H1 (cell line): ENCODE measurements around the gene FGD5. TPM values are rescaled to one million over a fixed set of nuclear protein-coding genes. Genes with fewer than 3 reads are reported as not detected.
A peak's percentile ranks its signal among the peaks of the same experiment; 100 is the strongest.

ENCODE experiments used
- CTCF ChIA-PET: fragments of 300-600 bp; sonication (Branson Sonifier 250); formaldehyde crosslinking; loops from one replicate; lab custom pipeline; 2021; ENCODE audit not compliant: partially characterized antibody; lab: Charles Lee
- POLR2A ChIA-PET: fragments of 300-600 bp; sonication (Branson Sonifier 250); formaldehyde crosslinking; loops from one replicate; lab custom pipeline; 2021; ENCODE audit warnings: inconsistent platforms; ENCODE audit not compliant: partially characterized antibody; lab: Charles Lee
- DNase-seq, 2 experiments: peaks; one replicate each; pipeline versions ENCODE4 v3.0.0 to v3.0.0-alpha.2; 2010 to 2022; ENCODE audit warnings: low spot score in 2 of 2, low read depth in 1 of 2, mixed read lengths in 1 of 2
- FAIRE-seq: peaks from 2 replicates; lab custom pipeline; 2011; peaks lifted over from hg19 to GRCh38; lab: Jason Lieb, UNC
- H2AFZ ChIP-seq: 2 replicates; pipeline ENCODE4 v1.8.1; 2012; ENCODE audit warnings: low read length, inconsistent platforms
- H2AK5ac ChIP-seq: 2 replicates; pipeline ENCODE4 v1.6.1; 2013; ENCODE audit warnings: low read depth, low read length
- H2BK120ac ChIP-seq: replicated peaks from 2 replicates; pipeline ENCODE3; 2013; ENCODE audit warnings: low read depth, low read length, inconsistent platforms
- H2BK12ac ChIP-seq: 2 replicates; pipeline ENCODE4 v1.6.1; 2013; ENCODE audit warnings: low read depth, low read length
- H2BK15ac ChIP-seq: 2 replicates; pipeline ENCODE4 v1.6.1; 2013; ENCODE audit warnings: low read length
- H2BK20ac ChIP-seq: 2 replicates; pipeline ENCODE4 v1.6.1; 2013; ENCODE audit warnings: low read length
- H2BK5ac ChIP-seq: 2 replicates; pipeline ENCODE4 v1.6.1; 2013; ENCODE audit warnings: low read depth, low read length
- H3K14ac ChIP-seq: 2 replicates; pipeline ENCODE4 v1.6.1; 2013; ENCODE audit warnings: inconsistent platforms; ENCODE audit not compliant: insufficient read length
- H3K18ac ChIP-seq: 2 replicates; pipeline ENCODE4 v1.6.1; 2013; ENCODE audit warnings: low read length; ENCODE audit errors: extremely low read depth
- H3K23ac ChIP-seq: 2 replicates; pipeline ENCODE4 v1.6.1; 2013; ENCODE audit warnings: inconsistent platforms; ENCODE audit not compliant: insufficient read length
- H3K23me2 ChIP-seq: 2 replicates; pipeline ENCODE4 v1.6.1; 2013; ENCODE audit warnings: low read depth, low read length
- H3K27ac ChIP-seq: 2 replicates; pipeline ENCODE4 v1.6.1; 2011; ENCODE audit warnings: low read depth, low read length, inconsistent platforms
- H3K27me3 ChIP-seq, 4 experiments: replicated peaks in 1 of 4; 1 replicate in 1 of 4; 2 replicates in 3 of 4; pipeline versions ENCODE4 v1.6.1 to v1.8.1; 2011 to 2013; ENCODE audit warnings: low read length in 3 of 4, mild to moderate bottlenecking in 3 of 4, inconsistent platforms in 2 of 4, mixed read lengths in 2 of 4, moderate library complexity in 1 of 4; ENCODE audit not compliant: control insufficient read depth in 3 of 4, insufficient read depth in 3 of 4; ENCODE audit errors: extremely low read depth in 1 of 4
- H3K36me3 ChIP-seq, 4 experiments: 2 replicates each; pipeline versions ENCODE4 v1.6.1 to v1.8.1; 2011 to 2013; ENCODE audit warnings: mild to moderate bottlenecking in 4 of 4, low read length in 3 of 4, moderate library complexity in 2 of 4, control low read depth in 1 of 4, inconsistent platforms in 1 of 4; ENCODE audit not compliant: insufficient read depth in 4 of 4, control insufficient read depth in 2 of 4
- H3K4ac ChIP-seq: replicated peaks from 2 replicates; pipeline ENCODE3; 2013; ENCODE audit warnings: low read length, low read depth, mixed read lengths, inconsistent platforms; ENCODE audit not compliant: insufficient read length
- H3K4me1 ChIP-seq, 4 experiments: replicated peaks in 1 of 4; 1 replicate in 1 of 4; 2 replicates in 3 of 4; pipeline versions ENCODE4 v1.6.1 to v1.8.1; 2011 to 2013; ENCODE audit warnings: low read length in 3 of 4, inconsistent platforms in 2 of 4, mixed read lengths in 1 of 4; ENCODE audit not compliant: insufficient read depth in 4 of 4, control insufficient read depth in 3 of 4
- H3K4me2 ChIP-seq, 2 experiments: 2 replicates each; pipeline versions ENCODE4 v1.6.1 to v1.8.1; 2011 to 2013; ENCODE audit warnings: low read depth in 2 of 2, low read length in 2 of 2, control low read depth in 1 of 2, inconsistent platforms in 1 of 2, mild to moderate bottlenecking in 1 of 2; ENCODE audit not compliant: insufficient read depth in 1 of 2
- H3K4me3 ChIP-seq, 4 experiments: fragments of 200-600, 300-600 bp in 1 of 4; sonication (generic), shearing (Covaris generic), sonication (Bioruptor Twin) in 1 of 4; 2 replicates each; pipeline versions ENCODE4 v1.5.1 to v1.8.1; 2011 to 2016; ENCODE audit warnings: low read length in 4 of 4, low read depth in 3 of 4, control low read depth in 2 of 4, inconsistent platforms in 2 of 4, mild to moderate bottlenecking in 2 of 4, mixed read lengths in 1 of 4, moderate library complexity in 1 of 4; ENCODE audit not compliant: insufficient read depth in 2 of 4; ENCODE audit errors: extremely low read depth in 1 of 4
- H3K56ac ChIP-seq: replicated peaks from 2 replicates; pipeline ENCODE3; 2013; ENCODE audit warnings: low read depth, mild to moderate bottlenecking, mixed read lengths, low read length, inconsistent platforms; ENCODE audit not compliant: insufficient read length
- H3K79me1 ChIP-seq: 2 replicates; pipeline ENCODE4 v1.6.1; 2013; ENCODE audit warnings: low read depth, low read length, control low read depth
- H3K79me2 ChIP-seq, 2 experiments: 2 replicates each; pipeline versions ENCODE4 v1.6.1 to v1.8.1; 2012 to 2013; ENCODE audit warnings: low read length in 2 of 2, mild to moderate bottlenecking in 2 of 2, inconsistent platforms in 1 of 2; ENCODE audit not compliant: insufficient read depth in 2 of 2, control insufficient read depth in 1 of 2
- H3K9ac ChIP-seq, 4 experiments: replicated peaks in 1 of 4; 1 replicate in 1 of 4; 2 replicates in 3 of 4; pipeline versions ENCODE4 v1.6.1 to v1.8.1; 2011 to 2013; ENCODE audit warnings: low read depth in 3 of 4, low read length in 3 of 4, control low read depth in 2 of 4, mild to moderate bottlenecking in 2 of 4, moderate library complexity in 2 of 4, inconsistent platforms in 1 of 4; ENCODE audit errors: extremely low read depth in 1 of 4
- H3K9me3 ChIP-seq, 2 experiments: 2 replicates each; pipeline versions ENCODE4 v1.6.1 to v1.8.1; 2012 to 2013; ENCODE audit warnings: mild to moderate bottlenecking in 2 of 2, moderate library complexity in 2 of 2, control low read depth in 1 of 2, inconsistent platforms in 1 of 2, low read depth in 1 of 2, low read length in 1 of 2, mixed read lengths in 1 of 2; ENCODE audit not compliant: insufficient read depth in 2 of 2
- H4K20me1 ChIP-seq, 2 experiments: replicated peaks in 1 of 2; 2 replicates each; pipeline versions ENCODE3 to v1.8.1; 2011 to 2013; ENCODE audit warnings: inconsistent platforms in 2 of 2, low read length in 2 of 2, mild to moderate bottlenecking in 1 of 2; ENCODE audit not compliant: insufficient read depth in 2 of 2, control insufficient read depth in 1 of 2
- H4K5ac ChIP-seq: 2 replicates; pipeline ENCODE4 v1.6.1; 2013; ENCODE audit warnings: low read length, low read depth, mixed read lengths, inconsistent platforms; ENCODE audit not compliant: insufficient read length
- H4K8ac ChIP-seq: 2 replicates; pipeline ENCODE4 v1.8.0; 2013; ENCODE audit warnings: mild to moderate bottlenecking, moderate library complexity, low read length, inconsistent platforms; ENCODE audit not compliant: insufficient read depth; ENCODE audit errors: extremely low read depth
- H4K91ac ChIP-seq: replicated peaks from 2 replicates; pipeline ENCODE3; 2013; ENCODE audit warnings: low read length, mixed read lengths, inconsistent platforms; ENCODE audit not compliant: insufficient read length
- CEBPB ChIP-seq: IDR thresholded peaks from 2 replicates; pipeline ENCODE4 v1.6.1; 2012; ENCODE audit warnings: low read depth, low read length
- EP300 ChIP-seq, 2 experiments: IDR thresholded peaks; 1 replicate in 1 of 2; 2 replicates in 1 of 2; pipeline ENCODE4 v1.6.1; 2011 to 2012; ENCODE audit warnings: low read depth in 2 of 2, low read length in 2 of 2, mild to moderate bottlenecking in 2 of 2, borderline replicate concordance in 1 of 2, inconsistent platforms in 1 of 2, moderate library complexity in 1 of 2
- EZH2 ChIP-seq: fragments of 200-600 bp; sonication (generic); IDR thresholded peaks from 2 replicates; pipeline ENCODE4 v1.7.1; 2012; ENCODE audit warnings: low read depth, mild to moderate bottlenecking, moderate library complexity, low read length, inconsistent platforms; ENCODE audit not compliant: severe bottlenecking
- FOSL1 ChIP-seq: IDR thresholded peaks from 2 replicates; pipeline ENCODE4 v1.6.1; 2011; ENCODE audit warnings: mild to moderate bottlenecking, low read depth, low read length, moderate library complexity; ENCODE audit not compliant: insufficient read depth
- GTF2F1 ChIP-seq: IDR thresholded peaks from 2 replicates; pipeline ENCODE4 v1.6.1; 2012; ENCODE audit warnings: low read depth, low read length, improper control_type of control experiment, borderline replicate concordance
- HDAC6 ChIP-seq: IDR thresholded peaks from one replicate; pipeline ENCODE4 v1.7.1; 2012; ENCODE audit warnings: low read depth, mild to moderate bottlenecking, inconsistent platforms, low read length, moderate library complexity
- JUN ChIP-seq: IDR thresholded peaks from 2 replicates; pipeline ENCODE4 v1.6.1; 2011; ENCODE audit warnings: low read depth, mild to moderate bottlenecking, improper control_type of control experiment, low read length
- KDM4A ChIP-seq: IDR thresholded peaks from one replicate; pipeline ENCODE4 v1.7.1; 2012; ENCODE audit warnings: low read depth, mild to moderate bottlenecking, moderate library complexity, low read length, inconsistent platforms; ENCODE audit not compliant: severe bottlenecking
- POLR2A ChIP-seq, 2 experiments: IDR thresholded peaks; 1 replicate in 1 of 2; 2 replicates in 1 of 2; pipeline ENCODE4 v1.6.1; 2011; ENCODE audit warnings: low read depth in 2 of 2, low read length in 2 of 2, mild to moderate bottlenecking in 2 of 2; ENCODE audit errors: control extremely low read depth in 1 of 2
- RXRA ChIP-seq: IDR thresholded peaks from 2 replicates; pipeline ENCODE4 v1.6.1; 2011; ENCODE audit warnings: low read depth, mild to moderate bottlenecking, low read length, moderate library complexity; ENCODE audit not compliant: insufficient read depth
- SAP30 ChIP-seq: fragments of 300-600 bp; sonication (generic); IDR thresholded peaks from 2 replicates; pipeline ENCODE4 v1.7.1; 2012; ENCODE audit warnings: low read length, moderate library complexity, mild to moderate bottlenecking, inconsistent platforms; ENCODE audit not compliant: insufficient read depth, insufficient replicate concordance
- SP4 ChIP-seq: IDR thresholded peaks from 2 replicates; pipeline ENCODE4 v1.6.1; 2012; ENCODE audit warnings: low read length, inconsistent platforms
- TAF1 ChIP-seq: IDR thresholded peaks from 2 replicates; pipeline ENCODE4 v1.6.1; 2011; ENCODE audit warnings: mild to moderate bottlenecking, low read depth, low read length
- TEAD4 ChIP-seq: IDR thresholded peaks from 2 replicates; pipeline ENCODE4 v1.6.1; 2012; ENCODE audit warnings: low read depth, low read length, inconsistent platforms, mixed read lengths
- WGBS, 2 experiments: shearing (Covaris generic) in 1 of 2; methylation state at CpG; one replicate each; pipeline versions ENCODE4 v1.1.6 to v1.1.7; 2013 to 2015; ENCODE audit warnings: low lambda C conversion rate in 2 of 2, mixed read lengths in 2 of 2, inconsistent platforms in 1 of 2, low coverage in 1 of 2, missing lambda C conversion rate in 1 of 2; ENCODE audit not compliant: insufficient replicate concordance in 2 of 2, insufficient coverage in 1 of 2, insufficient read length in 1 of 2; ENCODE audit errors: extremely low coverage in 1 of 2, missing lambda C conversion rate in 1 of 2; 5-methylcytosine and 5-hydroxymethylcytosine counted together
- polyA plus RNA-seq, 7 experiments: library from polyadenylated mRNA; depleted of rRNA in 3 of 7; stranded (reverse) in 5 of 7; unstranded in 2 of 7; fragments of >200 nt in 5 of 7; fragments of 200-250 nt in 2 of 7; gene quantifications; 1 replicate in 5 of 7; 2 replicates in 1 of 7; 4 replicates in 1 of 7; pipeline versions ENCODE4 v1.2.1 to v1.2.3, GENCODE V29; 2011 to 2013; ENCODE audit warnings: missing spikeins in 2 of 7, mixed read lengths in 2 of 7
- total RNA-seq: library from RNA; stranded (reverse); fragmentation: NEBNext Ultra II Directional; extraction: Animal tissue kit (Norgen Biotek cat#: 25700); gene quantifications from 2 replicates; pipeline ENCODE4 v1.2.1, GENCODE V29; 2021

Gene FGD5
- total and polyA plus RNA-seq, 2 of the 8 experiments (the other 6 are each of a cell fraction or from before 2014, with no cell fraction given) = 4.7 to 14.3 TPM

DNA sequence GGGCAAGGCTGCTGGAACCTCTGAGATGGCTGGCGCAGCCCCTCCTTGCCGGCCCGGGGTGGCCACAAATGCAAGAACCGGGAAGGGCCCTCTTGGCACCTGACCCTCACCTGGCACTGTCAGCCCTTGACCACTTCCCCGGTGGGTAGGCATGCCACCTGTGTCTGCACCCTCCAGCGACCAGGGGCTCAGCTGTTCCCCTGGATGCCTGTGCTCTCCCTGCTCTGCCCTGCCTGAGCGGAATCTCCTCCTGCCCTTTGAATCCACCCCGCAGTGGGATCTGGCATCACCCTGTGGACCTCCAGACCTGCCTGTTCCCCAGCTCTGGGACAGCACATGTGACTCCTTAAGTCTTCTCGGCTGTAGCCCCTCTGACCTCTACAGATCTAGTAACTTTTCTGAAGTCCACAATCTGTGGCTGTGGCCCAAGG is 26.1 kb upstream of the FGD5 start:
- 89% methylated on average over 7 of the region's 9 CpGs; no CpG with 5 or more reads in 1 of the 2 experiments for WGBS, 2 experiments
- Histone ChIP-seq H3K23ac (no peak overlapping the region), H3K23me2 (no peaks in the 10 kb centered on the region), H3K56ac (no peak overlapping the region), H4K91ac (no peak overlapping the region), H4K20me1 (no peaks in the 10 kb centered on the region), H3K79me2 (no peaks in the 10 kb centered on the region), H3K79me1 (no peaks in the 10 kb centered on the region), H3K18ac (no peak overlapping the region), H2BK15ac (no peak overlapping the region), H3K27ac (no peak overlapping the region), H3K14ac (no peak overlapping the region), H4K5ac (no peak overlapping the region), H2AK5ac (no peak overlapping the region), H3K9ac (no peak overlapping the region), H3K4me1 (peaks cover 0 to 8% (median 2%) of the 10 kb centered on the region in 4 experiments; a peak in 5 of 7 replicates), H2BK120ac (no peak overlapping the region), H3K4ac (no peak overlapping the region), H2BK20ac (no peak overlapping the region), H2BK5ac (peak overlapping the region; percentile 53; the same call in 1 of the 2 replicates), H3K4me3 (no peak overlapping the region), H2BK12ac (no peak overlapping the region), H3K9me3 (no peaks in the 10 kb centered on the region), H3K36me3 (no peaks in the 10 kb centered on the region), H4K8ac (no peak overlapping the region), H3K27me3 (peaks cover 0 to 3% (median 0%) of the 10 kb centered on the region in 4 experiments; a peak in 1 of 7 replicates), H2AFZ (0 out of 2 replicates have a peak overlapping the region, but pooled peaks have one; percentile 28), H3K4me2 (no peak overlapping the region)
- DNase-seq = no peak
- ChIA-PET CTCF (interaction anchor here (0.9 to 12.7 kb wide), 22 partner anchors 10 to 187 kb away, joined by 3 to 308 read pairs (median 4); no protein-coding TSS in a partner anchor), POLR2A (interaction anchor here (0.8 to 1.1 kb wide), 2 partner anchors 17 to 120 kb away, joined by 3 read pairs; no protein-coding TSS in a partner anchor)
- no peak for FAIRE-seq
- no peak for TF ChIP-seq POLR2A (IDR thresholded peaks at IDR 0.05; ENCODE audit: control extremely low read depth in 1 of 2, low read depth in 2 of 2, low read length in 2 of 2)
- no peak for TF ChIP-seq FOSL1
- no peak for TF ChIP-seq SP4
- TF ChIP-seq EP300 (IDR thresholded peaks at IDR 0.05; ENCODE audit: borderline replicate concordance in 1 of 2, low read depth in 2 of 2, low read length in 2 of 2) = no peak
- no peak for TF ChIP-seq GTF2F1
- TF ChIP-seq JUN = no peak
- TF ChIP-seq TEAD4 = no peak
- TF ChIP-seq TAF1 = no peak
- TF ChIP-seq EZH2 = no peak
- TF ChIP-seq RXRA = no peak
- no peak for TF ChIP-seq HDAC6
- no peak for TF ChIP-seq SAP30
- no peak for TF ChIP-seq CEBPB
- TF ChIP-seq KDM4A = no peak
